ENCODE results near the gene CENPL. TPM values are rescaled to one million over a fixed set of nuclear protein-coding genes. Genes with fewer than 3 reads are reported as not detected.

The CENPL gene
- total and polyA plus RNA-seq, 9 of the 15 experiments (the other 6 are each of a cell fraction or from before 2014, with no cell fraction given): 33.0 to 52.7 (median 39.7) TPM

GRCh38 chr1:173856903-173857302, 32.2 kb upstream of the CENPL start:
- Histone ChIP-seq H3K4me2 (ENCODE audit: insufficient read depth, low read length) (no peak overlapping the region), H3K4me1 (replicated peaks in 1 of 2; ENCODE audit: control insufficient read depth in 2 of 2, insufficient read depth in 2 of 2, low read length in 2 of 2) (no peaks in the 10 kb centered on the region), H3K27ac (ENCODE audit: extremely low read depth, low read depth, low read length) (no peak overlapping the region), H4K20me1 (replicated peaks; ENCODE audit: control insufficient read depth, insufficient read depth, low read length) (no peaks in the 10 kb centered on the region), H3K9me1 (ENCODE audit: control insufficient read depth, insufficient read depth, low read length) (no peaks in the 10 kb centered on the region), H3K9me3 (replicated peaks; ENCODE audit: control insufficient read depth, insufficient read depth, low read depth, low read length) (no peaks in the 10 kb centered on the region), H3K27me3 (ENCODE audit: control insufficient read depth in 2 of 2, insufficient read depth in 2 of 2, low read length in 2 of 2) (no peaks in the 10 kb centered on the region), H3K4me3 (no peak overlapping the region), H2AFZ (ENCODE audit: low read depth, low read length) (no peak overlapping the region), H3K36me3 (ENCODE audit: control insufficient read depth, insufficient read depth, low read length) (peaks cover 72% of the 10 kb centered on the region), H3K9ac (ENCODE audit: insufficient read depth in 1 of 2, low read depth in 2 of 2, low read length in 2 of 2) (no peak overlapping the region), H3K79me2 (ENCODE audit: control insufficient read depth, insufficient read depth, low read length) (no peaks in the 10 kb centered on the region)
- TF ChIP-seq RFX1 (IDR thresholded peaks at IDR 0.05) (peak; percentile 64), FOXJ2 (tag; IDR thresholded peaks at IDR 0.05) (0 out of 2 replicates have a peak, but pooled peaks have one; percentile 17), XRCC4 (IDR thresholded peaks at IDR 0.05; ENCODE audit: extremely low read depth, insufficient read depth, insufficient read length) (no peak)
- no TSS peak for BruUV-seq (replicated peaks)
- ATAC-seq (no peak), FAIRE-seq (no peak), DNase-seq (ENCODE audit: extremely low read depth in 1 of 4, low spot score in 3 of 4) (no peak)
- in situ Hi-C loops (cut with MboI) (no loop called here), intact Hi-C loops (cut with micrococcal nuclease) (no loop called here)
- POLR2A ChIA-PET: interaction anchor here (0.8 to 10.4 kb wide), 6 partner anchors 7 to 33 kb away, joined by 3 to 183 read pairs (median 6); partner anchors contain the start of genes DARS2, GAS5 and ZBTB37
- 86% methylated on average over 2 of the region's 2 CpGs for WGBS (ENCODE audit: insufficient coverage, low coverage, missing lambda C conversion rate)
- CTCF ChIA-PET (ENCODE audit: low intra/inter-chr PET ratio): no interaction called here

DNA sequence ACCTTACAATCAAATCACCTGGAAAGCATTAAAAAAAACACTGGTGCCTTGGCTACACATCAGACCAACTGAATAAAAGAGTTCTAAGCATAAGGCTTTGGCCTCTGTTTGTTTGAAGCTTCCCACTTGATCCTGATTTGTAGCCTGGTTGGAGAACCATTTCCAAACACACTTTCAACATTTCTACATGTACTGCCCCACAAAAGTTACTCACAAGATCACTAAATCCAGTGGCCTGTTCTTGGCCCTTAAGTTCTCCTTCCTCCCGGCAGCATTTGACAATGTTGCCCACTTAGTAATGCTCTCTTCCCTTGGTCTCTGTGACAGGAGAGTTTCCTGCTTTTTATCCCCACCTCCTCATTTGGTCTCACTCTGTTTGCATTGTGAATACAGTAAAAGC, 31.3 kb upstream of the CENPL start:
- Histone ChIP-seq H3K27ac (ENCODE audit: extremely low read depth, low read depth, low read length) (no peak overlapping the region), H3K4me2 (ENCODE audit: insufficient read depth, low read length) (no peak overlapping the region), H3K9me3 (replicated peaks; ENCODE audit: control insufficient read depth, insufficient read depth, low read depth, low read length) (no peaks in the 10 kb centered on the region), H3K4me3 (no peak overlapping the region), H3K9ac (ENCODE audit: insufficient read depth in 1 of 2, low read depth in 2 of 2, low read length in 2 of 2) (no peak overlapping the region), H3K27me3 (ENCODE audit: control insufficient read depth in 2 of 2, insufficient read depth in 2 of 2, low read length in 2 of 2) (no peaks in the 10 kb centered on the region), H3K79me2 (ENCODE audit: control insufficient read depth, insufficient read depth, low read length) (no peaks in the 10 kb centered on the region), H4K20me1 (replicated peaks; ENCODE audit: control insufficient read depth, insufficient read depth, low read length) (no peaks in the 10 kb centered on the region), H3K9me1 (ENCODE audit: control insufficient read depth, insufficient read depth, low read length) (no peaks in the 10 kb centered on the region), H3K36me3 (ENCODE audit: control insufficient read depth, insufficient read depth, low read length) (peaks cover 80% of the 10 kb centered on the region), H3K4me1 (replicated peaks in 1 of 2; ENCODE audit: control insufficient read depth in 2 of 2, insufficient read depth in 2 of 2, low read length in 2 of 2) (no peaks in the 10 kb centered on the region), H2AFZ (ENCODE audit: low read depth, low read length) (no peak overlapping the region)
- DNase-seq (ENCODE audit: extremely low read depth in 1 of 4, low spot score in 3 of 4) (no peak), ATAC-seq (no peak), FAIRE-seq (no peak)
- ChIA-PET POLR2A (interaction anchor here (0.7 to 10.4 kb wide), 3 partner anchors 8 to 12 kb away, joined by 3 to 183 read pairs (median 11); partner anchors contain the start of genes GAS5 and ZBTB37), CTCF (ENCODE audit: low intra/inter-chr PET ratio) (no interaction called here)
- in situ Hi-C loops (cut with MboI): no loop called here
- intact Hi-C loops (cut with micrococcal nuclease): no loop called here
- TF ChIP-seq POLR2A (conservative IDR thresholded peaks at IDR 0.05) (peak; percentile 48; the same call in 1 of the 2 replicates), MECOM (CRISPR knock-in tag; IDR thresholded peaks at IDR 0.05) (no peak), SUPT5H (IDR thresholded peaks at IDR 0.05) (peak; percentile 42; the same call in 1 of the 2 replicates)
- BruUV-seq (replicated peaks): no TSS peak
- 84% methylated on average over 1 of the region's 1 CpG for WGBS (ENCODE audit: insufficient coverage, low coverage, missing lambda C conversion rate)
